H9 (cell line): Measurements from ENCODE around the gene HERC3. TPM values are rescaled to one million over a fixed set of nuclear protein-coding genes. Genes with fewer than 3 reads are reported as not detected.

Source experiments
- DNase-seq: peaks from one replicate; pipeline ENCODE4 v3.0.0-alpha.2; 2017
- H2AFZ ChIP-seq: one replicate; pipeline ENCODE4 v1.6.1; 2013; ENCODE audit warnings: mild to moderate bottlenecking, low read length, control low read depth, moderate library complexity
- H2AK5ac ChIP-seq: 2 replicates; pipeline ENCODE4 v1.6.1; 2013; ENCODE audit warnings: low read length, control low read depth, mixed read lengths; ENCODE audit not compliant: insufficient read length
- H2BK120ac ChIP-seq: one replicate; pipeline ENCODE4 v1.6.1; 2013; ENCODE audit warnings: low read depth, mild to moderate bottlenecking, low read length, control low read depth, inconsistent platforms; ENCODE audit not compliant: poor library complexity, severe bottlenecking
- H2BK12ac ChIP-seq: 2 replicates; pipeline ENCODE4 v1.6.1; 2013; ENCODE audit warnings: low read length, control low read depth, mixed read lengths, low read depth; ENCODE audit not compliant: insufficient read length
- H2BK15ac ChIP-seq: 2 replicates; pipeline ENCODE4 v1.6.1; 2013; ENCODE audit warnings: low read depth, low read length, control low read depth
- H2BK20ac ChIP-seq: one replicate; pipeline ENCODE4 v1.6.1; 2013; ENCODE audit warnings: low read depth, mild to moderate bottlenecking, low read length, control low read depth, inconsistent platforms; ENCODE audit not compliant: poor library complexity, severe bottlenecking
- H2BK5ac ChIP-seq: 2 replicates; pipeline ENCODE4 v1.6.1; 2013; ENCODE audit warnings: low read length, control low read depth, mixed read lengths; ENCODE audit not compliant: insufficient read length
- H3K14ac ChIP-seq: 2 replicates; pipeline ENCODE4 v1.6.1; 2013; ENCODE audit warnings: low read length, control low read depth; ENCODE audit not compliant: insufficient read depth
- H3K18ac ChIP-seq: 2 replicates; pipeline ENCODE4 v1.6.1; 2013; ENCODE audit warnings: low read depth, mild to moderate bottlenecking, mixed read lengths, low read length, control low read depth; ENCODE audit not compliant: insufficient read length
- H3K23ac ChIP-seq: 2 replicates; pipeline ENCODE4 v1.6.1; 2013; ENCODE audit warnings: low read length, control low read depth, mixed read lengths, low read depth; ENCODE audit not compliant: insufficient read length
- H3K23me2 ChIP-seq: 2 replicates; pipeline ENCODE4 v1.6.1; 2013; ENCODE audit warnings: low read depth, mild to moderate bottlenecking, mixed read lengths, low read length, control low read depth; ENCODE audit not compliant: insufficient read length, poor library complexity, severe bottlenecking
- H3K27ac ChIP-seq: 2 replicates; pipeline ENCODE4 v1.5.1; 2013; ENCODE audit warnings: low read length, control low read depth, mixed read lengths, low read depth; ENCODE audit not compliant: insufficient read length
- H3K27me3 ChIP-seq: 2 replicates; pipeline ENCODE4 v1.6.1; 2013; ENCODE audit warnings: low read length, control low read depth, inconsistent platforms; ENCODE audit not compliant: insufficient read depth
- H3K4ac ChIP-seq: 2 replicates; pipeline ENCODE4 v1.6.1; 2013; ENCODE audit warnings: low read depth, mild to moderate bottlenecking, control low read depth, inconsistent platforms, low read length, moderate library complexity
- H3K4me1 ChIP-seq: 2 replicates; pipeline ENCODE4 v1.6.1; 2013; ENCODE audit warnings: low read length, control low read depth, inconsistent platforms; ENCODE audit not compliant: insufficient read depth
- H3K4me2 ChIP-seq: 2 replicates; pipeline ENCODE4 v1.6.1; 2013; ENCODE audit warnings: low read length, control low read depth, mixed read lengths; ENCODE audit not compliant: insufficient read length, insufficient read depth
- H3K56ac ChIP-seq: 2 replicates; pipeline ENCODE4 v1.6.1; 2013; ENCODE audit warnings: low read depth, mild to moderate bottlenecking, mixed read lengths, low read length, control low read depth; ENCODE audit not compliant: insufficient read length
- H3K79me1 ChIP-seq: 2 replicates; pipeline ENCODE4 v1.6.1; 2013; ENCODE audit warnings: low read depth, mild to moderate bottlenecking, moderate library complexity, low read length, control low read depth, inconsistent platforms; ENCODE audit not compliant: insufficient read depth, poor library complexity, severe bottlenecking
- H3K79me2 ChIP-seq: 2 replicates; pipeline ENCODE4 v1.6.1; 2013; ENCODE audit warnings: low read length, control low read depth, inconsistent platforms; ENCODE audit not compliant: insufficient read depth
- H3K9ac ChIP-seq: 2 replicates; pipeline ENCODE4 v1.6.1; 2013; ENCODE audit warnings: low read length, control low read depth, mixed read lengths; ENCODE audit not compliant: insufficient read length; ENCODE audit errors: extremely low read depth
- H3K9me3 ChIP-seq: one replicate; pipeline ENCODE4 v1.6.1; 2013; ENCODE audit warnings: low read depth, low read length, inconsistent platforms; ENCODE audit not compliant: control insufficient read depth
- H3T11ph ChIP-seq: one replicate; pipeline ENCODE4 v1.6.1; 2013; ENCODE audit warnings: mild to moderate bottlenecking, low read length, control low read depth, inconsistent platforms
- H4K20me1 ChIP-seq: one replicate; pipeline ENCODE4 v1.6.1; 2013; ENCODE audit not compliant: control insufficient read depth, insufficient read length, insufficient read depth
- H4K5ac ChIP-seq: 2 replicates; pipeline ENCODE4 v1.6.1; 2013; ENCODE audit warnings: low read depth, mild to moderate bottlenecking, mixed read lengths, low read length, control low read depth; ENCODE audit not compliant: insufficient read length
- H4K8ac ChIP-seq: replicated peaks from 2 replicates; pipeline ENCODE4 v1.6.1; 2013; ENCODE audit warnings: low read length, control low read depth, mixed read lengths, low read depth; ENCODE audit not compliant: insufficient read length
- H4K91ac ChIP-seq: 2 replicates; pipeline ENCODE4 v1.6.1; 2013; ENCODE audit warnings: low read depth, mild to moderate bottlenecking, moderate library complexity, mixed read lengths, low read length, control low read depth; ENCODE audit not compliant: insufficient read length
- H3K27ac Mint-ChIP-seq, 3 experiments: 2 replicates in 2 of 3; 3 replicates in 1 of 3; pipeline ENCODE4 v1.8.0; 2020 to 2021; ENCODE audit warnings: mixed read lengths in 3 of 3, mild to moderate bottlenecking in 1 of 3, moderate library complexity in 1 of 3
- H3K27me3 Mint-ChIP-seq: 2 replicates; pipeline ENCODE4 v1.8.0; 2021; ENCODE audit warnings: low read depth, mild to moderate bottlenecking, moderate library complexity, mixed read lengths
- H3K36me3 Mint-ChIP-seq, 3 experiments: 2 replicates in 2 of 3; 3 replicates in 1 of 3; pipeline ENCODE4 v1.8.0; 2020 to 2021; ENCODE audit warnings: low read depth in 3 of 3, mixed read lengths in 3 of 3; ENCODE audit not compliant: insufficient read depth in 1 of 3
- H3K4me1 Mint-ChIP-seq, 2 experiments: 2 replicates each; pipeline ENCODE4 v1.8.0; 2020; ENCODE audit warnings: mixed read lengths in 2 of 2
- H3K4me3 Mint-ChIP-seq, 2 experiments: 2 replicates in 1 of 2; 3 replicates in 1 of 2; pipeline ENCODE4 v1.8.0; 2020 to 2021; ENCODE audit warnings: mild to moderate bottlenecking in 2 of 2, mixed read lengths in 2 of 2, moderate library complexity in 1 of 2
- H3K9me3 Mint-ChIP-seq, 2 experiments: 2 replicates in 1 of 2; 3 replicates in 1 of 2; pipeline ENCODE4 v1.8.0; 2020; ENCODE audit warnings: mild to moderate bottlenecking in 2 of 2, mixed read lengths in 2 of 2, moderate library complexity in 1 of 2
- WGBS: extraction: QIAGEN DNeasy Blood & Tissue Kit; methylation state at CpG from one replicate; pipeline ENCODE4 v1.1.7; 2013; ENCODE audit warnings: missing lambda C conversion rate, low lambda C conversion rate, mixed read lengths; ENCODE audit not compliant: insufficient read length; ENCODE audit errors: extremely low coverage; 5-methylcytosine and 5-hydroxymethylcytosine counted together
- total RNA-seq: library from RNA; stranded (reverse); gene quantifications from 2 replicates; pipeline ENCODE4 v1.2.1, GENCODE V29; 2021
- TF ChIP-seq, protein P1 (sequence below): fragments of 200-600 bp; sonication (generic); conservative IDR thresholded peaks from 3 replicates; pipeline ENCODE4 v1.8.0; 2021; ENCODE audit warnings: antibody characterized with exemption, mild to moderate bottlenecking

The HERC3 gene
- total RNA-seq, 1 experiment from 2014 or later: 2.9 TPM

- Histone ChIP-seq H3K18ac (no peak overlapping the region), H3K27me3 (no peaks in the 10 kb centered on the region), H2BK120ac (no peak overlapping the region), H4K5ac (no peak overlapping the region), H2BK5ac (no peak overlapping the region), H4K20me1 (no peaks in the 10 kb centered on the region), H2BK12ac (no peak overlapping the region), H3K23ac (no peak overlapping the region), H4K8ac (no peak overlapping the region), H3K9ac (no peak overlapping the region), H4K91ac (no peak overlapping the region), H2AK5ac (no peak overlapping the region), H3K4ac (no peak overlapping the region), H2AFZ (no peak overlapping the region), H3K4me1 (no peaks in the 10 kb centered on the region), H3K4me2 (no peak overlapping the region), H3K56ac (no peak overlapping the region), H2BK20ac (no peak overlapping the region), H3T11ph (no peak overlapping the region), H3K79me2 (no peaks in the 10 kb centered on the region), H3K27ac (no peak overlapping the region), H3K14ac (no peak overlapping the region), H3K9me3 (no peaks in the 10 kb centered on the region), H2BK15ac (no peak overlapping the region), H3K79me1 (no peaks in the 10 kb centered on the region), H3K23me2 (no peaks in the 10 kb centered on the region)
- no peak overlapping the region for H3K4me3 Mint-ChIP-seq
- DNase-seq: no peak
- no peak overlapping the region for H3K27ac Mint-ChIP-seq
- H3K4me1 Mint-ChIP-seq: peaks cover 13 to 14% of the 10 kb centered on the region in 2 experiments
- TF ChIP-seq, protein P1, sequence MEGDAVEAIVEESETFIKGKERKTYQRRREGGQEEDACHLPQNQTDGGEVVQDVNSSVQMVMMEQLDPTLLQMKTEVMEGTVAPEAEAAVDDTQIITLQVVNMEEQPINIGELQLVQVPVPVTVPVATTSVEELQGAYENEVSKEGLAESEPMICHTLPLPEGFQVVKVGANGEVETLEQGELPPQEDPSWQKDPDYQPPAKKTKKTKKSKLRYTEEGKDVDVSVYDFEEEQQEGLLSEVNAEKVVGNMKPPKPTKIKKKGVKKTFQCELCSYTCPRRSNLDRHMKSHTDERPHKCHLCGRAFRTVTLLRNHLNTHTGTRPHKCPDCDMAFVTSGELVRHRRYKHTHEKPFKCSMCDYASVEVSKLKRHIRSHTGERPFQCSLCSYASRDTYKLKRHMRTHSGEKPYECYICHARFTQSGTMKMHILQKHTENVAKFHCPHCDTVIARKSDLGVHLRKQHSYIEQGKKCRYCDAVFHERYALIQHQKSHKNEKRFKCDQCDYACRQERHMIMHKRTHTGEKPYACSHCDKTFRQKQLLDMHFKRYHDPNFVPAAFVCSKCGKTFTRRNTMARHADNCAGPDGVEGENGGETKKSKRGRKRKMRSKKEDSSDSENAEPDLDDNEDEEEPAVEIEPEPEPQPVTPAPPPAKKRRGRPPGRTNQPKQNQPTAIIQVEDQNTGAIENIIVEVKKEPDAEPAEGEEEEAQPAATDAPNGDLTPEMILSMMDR: no peak
- no CpG with 5 or more reads among the region's 2 CpGs for WGBS
- no peaks in the 10 kb centered on the region for H3K9me3 Mint-ChIP-seq
- H3K36me3 Mint-ChIP-seq: peaks cover 2 to 17% (median 17%) of the 10 kb centered on the region in 3 experiments; a peak in 6 of 7 replicates
- no peaks in the 10 kb centered on the region; the same call in 1 of the 2 replicates for H3K27me3 Mint-ChIP-seq
These were observed 133.7 kb downstream of the HERC3 start for GRCh38 chr4:88725986-88726385.
